Measurements from ENCODE around the gene CACHD1. TPM values are rescaled to one million over a fixed set of nuclear protein-coding genes. Genes with fewer than 3 reads are reported as not detected.

The CACHD1 gene
- total RNA-seq: 20.8 to 24.2 TPM (median 24.1 TPM) in 3 replicates

DNA sequence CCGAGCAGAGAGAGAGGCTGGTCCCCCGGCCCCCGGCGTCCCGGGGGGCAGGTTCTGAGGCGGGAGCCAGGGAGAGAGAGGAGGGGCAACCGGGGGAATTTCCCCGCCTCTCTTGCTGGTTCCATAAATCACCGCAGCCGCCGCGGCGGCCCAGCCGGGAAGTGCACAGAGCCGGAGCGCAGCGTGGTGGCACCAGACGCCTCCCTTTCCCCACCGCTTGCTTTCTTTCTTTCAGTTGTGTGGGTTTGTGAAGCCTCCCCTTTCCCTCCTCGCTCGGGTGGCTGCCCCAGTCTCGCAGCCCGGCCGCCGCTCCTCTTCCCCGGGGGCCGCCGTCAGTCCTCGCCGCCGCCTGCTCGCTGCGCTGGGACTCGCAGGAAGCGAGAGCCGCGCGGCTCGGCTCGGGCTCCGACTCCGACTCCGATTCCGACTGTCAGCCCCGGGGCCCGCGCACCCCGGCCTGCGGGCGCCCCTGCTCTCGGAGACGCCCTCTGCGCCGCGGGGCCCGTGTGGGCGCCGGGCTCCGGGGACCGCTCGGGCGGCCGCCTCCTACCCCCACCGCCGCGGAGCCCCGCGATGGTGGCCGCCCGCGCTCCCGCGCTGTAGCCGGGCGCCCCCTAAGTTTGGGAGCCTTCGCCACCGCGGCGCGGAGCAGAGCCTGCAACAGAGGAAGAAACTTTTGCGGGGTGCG, at the start of gene CACHD1:
Gene CACHD1, plus strand, starts transcription at position 153 of the 688 bp plus-strand sequence. CDS start 616 bp downstream, outside the sequence.
- Mint-ChIP-seq H3K4me3 (peak within 1 kb of the TSS; percentile 86), H3K4me1 (peaks cover 32% of the 10 kb centered on the region), H3K36me3 (no peaks in the 10 kb centered on the region), H3K27me3 (ENCODE audit: low read depth) (peaks cover 36% of the 10 kb centered on the region), H3K9me3 (no peaks in the 10 kb centered on the region), H3K27ac (peak within 1 kb of the TSS; percentile 82)
- TF ChIP-seq, protein P1, sequence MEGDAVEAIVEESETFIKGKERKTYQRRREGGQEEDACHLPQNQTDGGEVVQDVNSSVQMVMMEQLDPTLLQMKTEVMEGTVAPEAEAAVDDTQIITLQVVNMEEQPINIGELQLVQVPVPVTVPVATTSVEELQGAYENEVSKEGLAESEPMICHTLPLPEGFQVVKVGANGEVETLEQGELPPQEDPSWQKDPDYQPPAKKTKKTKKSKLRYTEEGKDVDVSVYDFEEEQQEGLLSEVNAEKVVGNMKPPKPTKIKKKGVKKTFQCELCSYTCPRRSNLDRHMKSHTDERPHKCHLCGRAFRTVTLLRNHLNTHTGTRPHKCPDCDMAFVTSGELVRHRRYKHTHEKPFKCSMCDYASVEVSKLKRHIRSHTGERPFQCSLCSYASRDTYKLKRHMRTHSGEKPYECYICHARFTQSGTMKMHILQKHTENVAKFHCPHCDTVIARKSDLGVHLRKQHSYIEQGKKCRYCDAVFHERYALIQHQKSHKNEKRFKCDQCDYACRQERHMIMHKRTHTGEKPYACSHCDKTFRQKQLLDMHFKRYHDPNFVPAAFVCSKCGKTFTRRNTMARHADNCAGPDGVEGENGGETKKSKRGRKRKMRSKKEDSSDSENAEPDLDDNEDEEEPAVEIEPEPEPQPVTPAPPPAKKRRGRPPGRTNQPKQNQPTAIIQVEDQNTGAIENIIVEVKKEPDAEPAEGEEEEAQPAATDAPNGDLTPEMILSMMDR (IDR thresholded peaks at IDR 0.05; ENCODE audit: unreplicated experiment): no peak
- DNase-seq (ENCODE audit: low spot score in 2 of 2, unreplicated experiment in 2 of 2): peak; percentile 56 to 82

DNA sequence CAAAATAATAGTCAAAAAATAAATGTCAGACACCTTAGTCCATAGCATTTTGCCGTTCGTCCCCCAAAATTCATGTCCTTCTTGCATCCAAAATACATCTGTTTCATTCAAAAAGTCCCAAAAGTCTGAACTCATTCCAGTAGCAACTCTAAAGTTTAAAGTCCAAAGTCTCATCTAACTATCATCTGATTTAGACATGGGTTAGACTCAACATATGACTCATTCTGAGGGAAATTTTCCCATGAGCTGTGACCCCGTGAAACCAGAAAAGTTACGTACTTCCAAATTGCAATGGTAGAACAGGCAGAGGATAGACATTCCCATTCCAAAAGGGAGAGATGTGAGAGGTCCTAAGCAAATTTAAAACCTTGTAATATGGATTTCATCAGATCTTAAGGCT, 48.6 kb upstream of the CACHD1 start:
- Mint-ChIP-seq H3K27ac (no peak overlapping the region), H3K4me1 (peaks cover 14% of the 10 kb centered on the region), H3K27me3 (ENCODE audit: low read depth) (no peaks in the 10 kb centered on the region), H3K9me3 (peaks cover 16% of the 10 kb centered on the region), H3K36me3 (peaks cover 1% of the 10 kb centered on the region), H3K4me3 (no peak overlapping the region)
- no peak for DNase-seq (ENCODE audit: low spot score in 2 of 2, unreplicated experiment in 2 of 2)
- TF ChIP-seq, protein P1 (IDR thresholded peaks at IDR 0.05; ENCODE audit: unreplicated experiment): no peak

DNA sequence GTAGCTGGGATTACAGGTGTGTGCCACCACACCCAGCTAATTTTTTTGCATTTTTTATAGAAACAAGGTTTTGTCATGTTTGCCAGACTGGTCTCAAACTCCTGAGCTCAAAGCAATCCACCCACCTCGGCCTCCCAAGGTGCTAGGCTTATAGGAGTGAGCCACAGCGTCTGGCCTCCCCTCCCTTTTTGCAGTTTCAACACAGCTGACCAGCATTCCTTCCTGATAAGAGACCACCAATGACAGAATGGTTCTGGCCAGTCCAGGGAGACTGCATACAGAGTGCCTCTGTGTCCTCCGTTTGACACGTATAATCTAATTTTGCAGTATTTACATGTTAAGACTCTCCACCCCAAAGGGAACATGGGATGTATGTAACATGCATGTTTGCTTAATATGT, 46.4 kb upstream of the CACHD1 start:
- no peak for DNase-seq (ENCODE audit: low spot score in 2 of 2, unreplicated experiment in 2 of 2)

DNA sequence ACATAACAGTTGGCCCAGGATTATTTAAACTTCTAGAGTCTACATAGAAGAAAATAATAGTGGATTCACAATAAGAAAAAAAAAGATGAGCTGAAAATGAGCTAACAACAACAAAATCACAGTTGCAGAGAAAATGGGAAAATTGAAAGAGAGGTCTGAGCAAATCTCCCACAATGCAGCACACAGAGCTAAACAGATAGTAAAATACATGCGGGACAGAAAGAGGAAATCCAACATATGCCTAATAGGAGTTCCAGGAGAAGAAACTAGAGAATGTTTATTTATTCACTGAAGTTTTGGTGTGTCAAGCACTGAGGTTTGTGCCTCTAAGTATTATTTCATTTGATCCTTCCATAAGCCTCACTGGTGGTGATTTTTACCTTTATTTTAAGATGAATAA, 45.5 kb upstream of the CACHD1 start:
- DNase-seq (ENCODE audit: low spot score in 2 of 2, unreplicated experiment in 2 of 2): no peak
- peaks cover 2% of the 10 kb centered on the region for H3K27me3 Mint-ChIP-seq (ENCODE audit: low read depth)
- no peak overlapping the region for H3K4me3 Mint-ChIP-seq
- peaks cover 1% of the 10 kb centered on the region for H3K36me3 Mint-ChIP-seq
- H3K4me1 Mint-ChIP-seq: peaks cover 2% of the 10 kb centered on the region
- H3K9me3 Mint-ChIP-seq: peaks cover 16% of the 10 kb centered on the region
- no peak overlapping the region for H3K27ac Mint-ChIP-seq
- TF ChIP-seq, protein P1 (IDR thresholded peaks at IDR 0.05; ENCODE audit: unreplicated experiment): no peak

More for the DNA sequence above, 46.4 kb upstream of the CACHD1 start:
- TF ChIP-seq, protein P1 (IDR thresholded peaks at IDR 0.05; ENCODE audit: unreplicated experiment): no peak
- Mint-ChIP-seq H3K4me3 (no peak overlapping the region), H3K4me1 (peaks cover 9% of the 10 kb centered on the region), H3K27me3 (ENCODE audit: low read depth) (peaks cover 2% of the 10 kb centered on the region), H3K27ac (no peak overlapping the region), H3K36me3 (peaks cover 1% of the 10 kb centered on the region), H3K9me3 (peaks cover 16% of the 10 kb centered on the region)

DNA sequence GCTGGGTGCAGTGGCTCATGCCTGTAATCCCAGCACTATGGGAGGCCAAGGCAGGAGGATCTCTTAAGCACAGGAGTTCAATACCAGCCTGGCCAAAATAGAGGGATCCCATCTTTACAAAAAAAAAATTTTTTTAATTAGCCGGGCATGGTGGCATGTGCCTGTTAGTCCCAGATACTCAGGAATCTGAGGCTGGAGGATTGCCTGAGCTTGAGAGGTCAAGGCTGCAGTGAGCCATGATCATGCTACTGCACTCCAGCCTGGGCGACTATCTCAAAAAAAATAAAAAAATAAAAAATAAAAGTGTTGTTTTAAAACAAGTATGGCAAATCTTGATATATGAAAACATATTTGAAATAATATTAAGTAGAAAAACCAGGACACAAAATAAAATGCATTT, 44.4 kb upstream of the CACHD1 start:
- H3K4me3 Mint-ChIP-seq: no peak overlapping the region
- no peak overlapping the region for H3K27ac Mint-ChIP-seq
- peaks cover 2% of the 10 kb centered on the region for H3K4me1 Mint-ChIP-seq
- TF ChIP-seq, protein P1 (IDR thresholded peaks at IDR 0.05; ENCODE audit: unreplicated experiment): no peak
- H3K9me3 Mint-ChIP-seq: peaks cover 16% of the 10 kb centered on the region
- no peak for DNase-seq (ENCODE audit: low spot score in 2 of 2, unreplicated experiment in 2 of 2)
- H3K36me3 Mint-ChIP-seq: peaks cover 1% of the 10 kb centered on the region
- H3K27me3 Mint-ChIP-seq (ENCODE audit: low read depth): peaks cover 2% of the 10 kb centered on the region
